GM19239 (cell line): ENCODE measurements around the gene PHLDB1.

Source experiments
- DNase-seq: peaks from one replicate; pipeline ENCODE4 v3.0.0; 2011; ENCODE audit warnings: low spot score; ENCODE audit not compliant: insufficient read length
- FAIRE-seq: peaks from 2 replicates; lab custom pipeline; 2011; peaks lifted over from hg19 to GRCh38; lab: Jason Lieb, UNC

Gene PHLDB1

GRCh38 chr11:118621071-118621783 lies 13.8 kb downstream of the PHLDB1 start:
- DNase-seq = no peak
- no peak for FAIRE-seq

- no peak for DNase-seq
- FAIRE-seq = no peak
Observed at GRCh38 chr11:118621784-118622375, 14.5 kb downstream of the PHLDB1 start.

- DNase-seq (no peak), FAIRE-seq (no peak)
Observed at GRCh38 chr11:118622376-118623268, 15.2 kb downstream of the PHLDB1 start.

- FAIRE-seq = no peak
- no peak for DNase-seq
Observed at GRCh38 chr11:118623269-118623655, 15.8 kb downstream of the PHLDB1 start.

- DNase-seq (no peak), FAIRE-seq (no peak)
Observed at GRCh38 chr11:118625036-118625690, 17.7 kb downstream of the PHLDB1 start.

- DNase-seq = no peak
- no peak for FAIRE-seq
Observed at GRCh38 chr11:118625976-118626375, 18.6 kb downstream of the PHLDB1 start.

- DNase-seq (no peak), FAIRE-seq (no peak)
Observed at GRCh38 chr11:118627566-118627965, 20.2 kb downstream of the PHLDB1 start.

- DNase-seq (no peak), FAIRE-seq (no peak)
Observed at GRCh38 chr11:118628031-118628430, 20.6 kb downstream of the PHLDB1 start.

- DNase-seq = no peak
- no peak for FAIRE-seq
Observed at GRCh38 chr11:118628432-118628831, 21.0 kb downstream of the PHLDB1 start.

- DNase-seq (no peak), FAIRE-seq (no peak)
Observed at GRCh38 chr11:118628861-118629549, 21.6 kb downstream of the PHLDB1 start.

GRCh38 chr11:118629761-118630661 lies 22.6 kb downstream of the PHLDB1 start:
- no peak for FAIRE-seq
- DNase-seq = no peak

GRCh38 chr11:118631142-118631909 lies 23.9 kb downstream of the PHLDB1 start:
- DNase-seq (no peak), FAIRE-seq (no peak)

- DNase-seq = no peak
- FAIRE-seq = no peak
Observed at GRCh38 chr11:118632577-118633318, 25.3 kb downstream of the PHLDB1 start.

GRCh38 chr11:118633319-118633690 lies 25.9 kb downstream of the PHLDB1 start:
- DNase-seq (no peak), FAIRE-seq (no peak)

GRCh38 chr11:118633979-118634378 lies 26.6 kb downstream of the PHLDB1 start:
- FAIRE-seq = no peak
- no peak for DNase-seq

GRCh38 chr11:118634431-118635236 lies 27.2 kb downstream of the PHLDB1 start:
- DNase-seq = no peak
- no peak for FAIRE-seq

GRCh38 chr11:118635237-118635591 lies 27.8 kb downstream of the PHLDB1 start:
- DNase-seq = no peak
- no peak for FAIRE-seq
